Hepatocyte (in vitro differentiated cells): ENCODE measurements around the gene CASP8AP2. TPM values are rescaled to one million over a fixed set of nuclear protein-coding genes. Genes with fewer than 3 reads are reported as not detected.
A peak's percentile ranks its signal among the peaks of the same experiment; 100 is the strongest.
"Not testable (repeated sequence)": the region's sequence is repeated elsewhere in the genome, so short reads cannot be mapped to it uniquely, and the experiment has no call there.

Experiments used
- DNase-seq: peaks from one replicate; pipeline ENCODE4 v3.0.0-alpha.2; 2016; ENCODE audit warnings: low spot score
- H2AFZ ChIP-seq: fragments of 200-600 bp; sonication (generic); 2 replicates; pipeline ENCODE4 v1.6.0; 2016; ENCODE audit warnings: antibody characterized with exemption, mild to moderate bottlenecking
- H3K27ac ChIP-seq: fragments of 200-600 bp; sonication (generic); 2 replicates; pipeline ENCODE4 v1.5.1; 2016; ENCODE audit warnings: mild to moderate bottlenecking
- H3K27me3 ChIP-seq: fragments of 200-600 bp; sonication (generic); 2 replicates; pipeline ENCODE4 v1.6.1; 2016
- H3K36me3 ChIP-seq: fragments of 200-600 bp; sonication (generic); replicated peaks from 2 replicates; pipeline ENCODE4 v1.5.1; 2016; ENCODE audit warnings: low read depth; ENCODE audit not compliant: insufficient read depth
- H3K4me1 ChIP-seq: fragments of 200-600 bp; sonication (generic); 2 replicates; pipeline ENCODE4 v1.5.1; 2016; ENCODE audit warnings: mild to moderate bottlenecking, moderate library complexity; ENCODE audit not compliant: insufficient read depth
- H3K4me2 ChIP-seq: fragments of 200-600 bp; sonication (generic); 2 replicates; pipeline ENCODE4 v1.6.0; 2016
- H3K4me3 ChIP-seq: fragments of 200-600 bp; sonication (generic); 2 replicates; pipeline ENCODE4 v1.5.1; 2016; ENCODE audit warnings: mild to moderate bottlenecking
- H3K79me2 ChIP-seq: fragments of 200-600 bp; sonication (generic); 2 replicates; pipeline ENCODE4 v1.6.0; 2017; ENCODE audit warnings: mild to moderate bottlenecking
- H3K9me2 ChIP-seq: fragments of 200-600 bp; sonication (generic); replicated peaks from 2 replicates; pipeline ENCODE4 v1.6.0; 2017; ENCODE audit warnings: mild to moderate bottlenecking; ENCODE audit not compliant: insufficient read depth
- H3K9me3 ChIP-seq: fragments of 200-600 bp; sonication (generic); 2 replicates; pipeline ENCODE4 v1.5.1; 2016; ENCODE audit warnings: low read depth, mild to moderate bottlenecking
- H4K20me1 ChIP-seq: fragments of 200-600 bp; sonication (generic); 2 replicates; pipeline ENCODE4 v1.6.0; 2016; ENCODE audit warnings: mild to moderate bottlenecking; ENCODE audit not compliant: insufficient read depth, poor library complexity, severe bottlenecking
- CTCF ChIP-seq: fragments of 200-600 bp; sonication (generic); IDR thresholded peaks from 2 replicates; pipeline ENCODE4 v1.5.1; 2016; ENCODE audit warnings: antibody characterized with exemption, mild to moderate bottlenecking; ENCODE audit not compliant: poor library complexity
- EZH2 ChIP-seq: fragments of 200-600 bp; sonication (generic); IDR thresholded peaks from 2 replicates; pipeline ENCODE4 v1.6.1; 2016; ENCODE audit warnings: antibody characterized with exemption, mild to moderate bottlenecking, borderline replicate concordance
- EZH2phosphoT487 ChIP-seq: fragments of 200-600 bp; sonication (generic); IDR thresholded peaks from one replicate; pipeline ENCODE4 v1.6.1; 2018; ENCODE audit warnings: antibody characterized with exemption, mild to moderate bottlenecking, low read depth, moderate library complexity; ENCODE audit not compliant: unreplicated experiment, severe bottlenecking
- WGBS: methylation state at CpG from one replicate; pipeline ENCODE4 v1.1.6; 2016; ENCODE audit warnings: low lambda C conversion rate; ENCODE audit errors: missing lambda C conversion rate; 5-methylcytosine and 5-hydroxymethylcytosine counted together
- polyA plus RNA-seq: library from polyadenylated mRNA; unstranded; fragments of >200 nt; fragmentation: Nextera tagmentation; extraction: Ambion mirVana; gene quantifications from 2 replicates; pipeline ENCODE4 v1.2.1, GENCODE V29; 2016
- total RNA-seq: library from RNA; depleted of rRNA; stranded (reverse); fragments of >200 nt; gene quantifications from 2 replicates; pipeline ENCODE4 v1.2.3, GENCODE V29; 2014

The CASP8AP2 gene
- 12.0 and 14.1 TPM in 2 replicates for total RNA-seq
- 8.6 and 10.3 TPM in 2 replicates for polyA plus RNA-seq

- H3K4me1 ChIP-seq, result peaks cover 6% of the 10 kb centered on the region
- under 1% methylated on average over 37 of the region's 41 CpGs for WGBS
- H3K9me3 ChIP-seq, result no peaks in the 10 kb centered on the region
- H3K4me2 ChIP-seq, result peak within 1 kb of the TSS; percentile 85
- peak within 1 kb of the TSS; percentile 70 for H3K27ac ChIP-seq
- no peaks in the 10 kb centered on the region for H3K27me3 ChIP-seq
- peak within 1 kb of the TSS; percentile 80 for H2AFZ ChIP-seq
- DNase-seq, result peak; percentile 99
- H3K79me2 ChIP-seq, result peaks cover 26% of the 10 kb centered on the region
- no peaks in the 10 kb centered on the region for H4K20me1 ChIP-seq
- H3K4me3 ChIP-seq, result peak within 1 kb of the TSS; percentile 37
- no peaks in the 10 kb centered on the region for H3K36me3 ChIP-seq
- no peak for TF ChIP-seq EZH2
- no peak for TF ChIP-seq CTCF
- TF ChIP-seq EZH2phosphoT487, result no peak
- no peaks in the 10 kb centered on the region for H3K9me2 ChIP-seq
Observed at GRCh38 chr6:89829472-89830169, at the start of gene CASP8AP2. Gene CASP8AP2 (plus strand): TSS chr6:89829880.

- Histone ChIP-seq H3K27me3 (no peaks in the 10 kb centered on the region), H2AFZ (no peak overlapping the region), H3K9me2 (no peaks in the 10 kb centered on the region), H3K36me3 (no peaks in the 10 kb centered on the region), H3K4me1 (no peaks in the 10 kb centered on the region), H3K4me3 (no peak overlapping the region), H4K20me1 (no peaks in the 10 kb centered on the region), H3K79me2 (no peaks in the 10 kb centered on the region), H3K9me3 (no peaks in the 10 kb centered on the region), H3K4me2 (no peak overlapping the region), H3K27ac (no peak overlapping the region)
- WGBS, result 91% methylated on average over 6 of the region's 6 CpGs
- no peak for DNase-seq
- TF ChIP-seq CTCF, result no peak
- TF ChIP-seq EZH2, result no peak
- no peak for TF ChIP-seq EZH2phosphoT487
Observed at GRCh38 chr6:89781070-89782034, 48.3 kb upstream of the CASP8AP2 start.

- H3K9me2 ChIP-seq, result no peaks in the 10 kb centered on the region
- DNase-seq, result no peak
- no peaks in the 10 kb centered on the region for H3K4me1 ChIP-seq
- no peaks in the 10 kb centered on the region for H3K79me2 ChIP-seq
- no peaks in the 10 kb centered on the region for H3K27me3 ChIP-seq
- 96% methylated on average over 1 of the region's 1 CpG for WGBS
- no peak overlapping the region for H3K4me2 ChIP-seq
- no peaks in the 10 kb centered on the region for H3K36me3 ChIP-seq
- no peak overlapping the region for H3K27ac ChIP-seq
- no peaks in the 10 kb centered on the region for H3K9me3 ChIP-seq
- no peaks in the 10 kb centered on the region for H4K20me1 ChIP-seq
- no peak overlapping the region for H3K4me3 ChIP-seq
- no peak for TF ChIP-seq CTCF
- no peak for TF ChIP-seq EZH2phosphoT487
- no peak overlapping the region for H2AFZ ChIP-seq
Observed at GRCh38 chr6:89782222-89782621, 47.5 kb upstream of the CASP8AP2 start.

- H3K27me3 ChIP-seq, H3K9me3 ChIP-seq, H3K36me3 ChIP-seq, H4K20me1 ChIP-seq, H3K4me1 ChIP-seq, H2AFZ ChIP-seq, H3K79me2 ChIP-seq, DNase-seq, H3K4me3 ChIP-seq, H3K9me2 ChIP-seq, H3K27ac ChIP-seq, H3K4me2 ChIP-seq: not testable (repeated sequence)
- WGBS, result 84% methylated on average over 7 of the region's 7 CpGs
Observed at GRCh38 chr6:89783293-89783692, 46.4 kb upstream of the CASP8AP2 start.
